HG03571 (cell line): Measurements from ENCODE around the gene FCHSD2.

Experiments
- ATAC-seq: cut with Tn5 transposase; IDR thresholded peaks from one replicate; pipeline ENCODE4 v1.9.1; 2021; ENCODE audit not compliant: unreplicated experiment

The FCHSD2 gene

GRCh38 chr11:73142128-73142377, at the start of gene FCHSD2:
TSS of gene FCHSD2 (minus strand) at chr11:73142318. CDS start at chr11:73141877, 441 bp downstream.
- ATAC-seq: no peak

- ATAC-seq: no peak
These were observed 49.0 kb upstream of the FCHSD2 start for GRCh38 chr11:73191151-73191550.

GRCh38 chr11:73190557-73190885, 48.4 kb upstream of the FCHSD2 start:
- ATAC-seq: no peak

- ATAC-seq: no peak
These were observed 47.8 kb upstream of the FCHSD2 start for GRCh38 chr11:73189723-73190556.

- peak; percentile 46 for ATAC-seq
These were observed 47.2 kb upstream of the FCHSD2 start for GRCh38 chr11:73189315-73189714.

GRCh38 chr11:73188301-73188700, 46.2 kb upstream of the FCHSD2 start:
- no peak for ATAC-seq

- ATAC-seq: no peak
These were observed 45.7 kb upstream of the FCHSD2 start for GRCh38 chr11:73187854-73188253.

DNA sequence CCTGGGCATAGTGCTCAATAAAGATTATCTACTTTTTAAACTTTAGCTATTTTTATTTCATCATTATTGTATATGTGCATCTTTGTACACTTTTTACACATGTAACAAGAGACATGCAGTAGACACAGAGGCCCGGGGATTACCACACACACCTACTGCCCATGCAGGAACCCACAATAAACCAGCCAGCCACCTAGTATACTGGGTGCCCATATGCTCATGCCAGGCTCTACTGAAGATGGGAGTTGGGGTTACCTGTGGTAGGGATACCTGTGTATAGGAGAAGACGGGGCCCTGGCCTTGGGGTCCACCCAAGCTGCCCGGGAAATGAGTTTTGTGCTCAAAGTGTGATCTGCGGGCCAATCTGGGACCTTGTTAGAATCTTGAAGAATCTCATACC, 44.8 kb upstream of the FCHSD2 start:
- no peak for ATAC-seq

GRCh38 chr11:73186294-73186850, 44.3 kb upstream of the FCHSD2 start:
- no peak for ATAC-seq

DNA sequence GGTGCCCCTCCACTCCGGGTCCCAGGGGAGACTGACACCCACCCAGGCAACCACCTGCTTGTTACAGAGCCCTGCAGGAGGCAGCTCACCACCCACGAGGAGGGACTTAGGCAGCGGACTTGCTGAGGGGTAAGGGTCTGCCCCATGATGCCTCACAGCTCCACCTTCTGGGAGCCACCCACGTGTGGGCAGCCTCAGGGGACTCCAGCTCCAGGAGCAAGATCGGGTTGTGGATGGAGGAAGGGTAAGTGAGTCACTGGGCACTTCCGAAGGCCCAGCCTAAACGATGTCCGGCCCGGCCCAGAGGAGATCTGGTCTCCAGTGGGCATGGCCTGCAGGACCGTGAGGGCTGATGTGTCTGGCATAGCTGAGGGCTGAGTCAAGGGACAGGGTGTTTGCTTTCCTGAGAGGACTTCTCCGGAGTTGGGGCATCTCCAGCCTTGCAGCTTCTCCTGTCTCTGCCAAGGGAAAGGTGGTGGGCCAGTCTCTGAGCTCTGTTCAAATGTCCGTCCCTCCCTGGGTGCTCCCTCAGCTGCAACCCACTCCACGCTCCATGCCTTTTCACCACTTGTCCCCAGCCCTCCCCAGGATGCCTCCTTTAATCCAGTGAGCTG, 43.7 kb upstream of the FCHSD2 start:
- no peak for ATAC-seq

GRCh38 chr11:73184953-73185671, 43.0 kb upstream of the FCHSD2 start:
- no peak for ATAC-seq

DNA sequence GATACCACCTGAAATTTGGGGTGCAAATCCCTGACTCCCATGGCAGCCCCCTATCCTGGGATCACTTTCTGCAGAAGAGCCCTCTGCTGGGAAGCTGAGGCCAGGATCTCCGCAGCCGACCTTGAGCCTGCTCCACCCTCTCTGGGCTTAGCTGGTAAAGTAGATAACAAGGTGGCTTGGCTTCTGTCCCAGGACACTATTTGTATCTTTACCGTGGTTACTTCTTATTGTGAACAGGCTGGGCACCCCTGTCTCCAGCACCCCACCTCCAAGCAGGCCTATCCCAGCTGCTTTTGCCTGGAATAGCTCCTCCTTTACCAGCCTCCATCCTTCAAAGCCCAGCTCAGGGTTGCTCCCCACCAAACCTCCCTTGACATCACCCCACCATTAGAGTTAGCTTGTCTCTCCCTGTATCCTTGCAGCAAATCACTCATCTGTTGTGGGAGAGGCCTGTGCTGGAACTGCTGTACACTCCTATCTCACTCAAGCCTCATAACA, 40.8 kb upstream of the FCHSD2 start:
- no peak for ATAC-seq

GRCh38 chr11:73178681-73179080, 36.6 kb upstream of the FCHSD2 start:
- no peak for ATAC-seq

DNA sequence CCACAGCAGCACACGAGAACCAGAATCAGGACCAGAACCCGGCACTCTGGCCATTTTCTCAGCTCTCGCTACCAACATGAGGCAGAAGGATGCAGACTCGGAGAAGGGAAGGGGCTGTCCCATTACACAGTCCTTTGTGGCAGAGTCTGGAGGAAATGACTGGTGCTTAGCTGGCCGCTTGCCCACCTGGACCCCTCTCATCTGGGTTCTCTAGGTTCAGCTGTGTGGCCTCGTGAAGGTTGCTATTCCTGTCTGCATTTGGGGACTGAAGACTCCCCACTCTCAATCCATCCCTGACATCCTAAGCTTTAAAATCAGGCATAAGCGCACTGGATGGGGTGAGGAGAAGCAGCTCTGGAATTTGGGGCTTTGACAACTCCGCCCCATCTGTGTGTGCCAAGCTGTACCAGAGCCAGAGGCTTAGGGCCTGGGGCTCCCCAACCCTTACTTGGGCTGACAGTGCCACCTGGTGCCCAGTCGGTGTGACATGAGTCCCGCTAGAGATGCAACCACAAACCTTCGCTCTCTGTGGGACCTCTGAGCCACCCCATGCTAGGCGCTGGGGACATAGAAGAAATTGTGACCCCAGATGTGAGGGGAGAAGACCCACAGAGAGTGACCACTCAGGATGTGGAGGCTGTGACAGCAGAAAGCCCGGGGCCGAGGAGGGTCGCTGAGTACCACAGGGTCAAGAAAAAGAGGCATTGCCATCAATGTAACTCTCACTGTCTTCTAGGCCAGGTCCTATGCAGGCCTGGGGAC, 35.8 kb upstream of the FCHSD2 start:
- peak; percentile 61 for ATAC-seq

DNA sequence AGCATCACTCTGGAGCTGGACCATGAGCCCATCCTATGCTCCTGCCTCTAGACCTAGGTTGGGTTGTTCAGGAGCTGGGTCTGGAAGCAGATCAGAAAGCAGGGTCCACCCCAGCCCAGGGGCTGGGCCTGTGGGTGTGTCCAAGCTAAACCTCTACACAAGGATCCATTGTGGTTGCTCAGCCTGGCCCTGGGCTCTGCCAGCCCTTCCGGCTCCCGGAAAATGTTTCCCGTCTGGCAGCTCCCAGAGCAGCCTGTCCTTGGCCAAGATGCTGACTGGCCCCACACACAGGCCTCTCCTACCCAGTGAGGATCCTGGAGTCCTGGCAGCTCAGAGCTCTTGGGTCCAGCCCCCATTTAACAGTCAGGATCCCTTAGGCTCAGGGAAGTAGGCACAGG, 35.3 kb upstream of the FCHSD2 start:
- ATAC-seq: no peak

GRCh38 chr11:73176874-73177155, 34.7 kb upstream of the FCHSD2 start:
- no peak for ATAC-seq

DNA sequence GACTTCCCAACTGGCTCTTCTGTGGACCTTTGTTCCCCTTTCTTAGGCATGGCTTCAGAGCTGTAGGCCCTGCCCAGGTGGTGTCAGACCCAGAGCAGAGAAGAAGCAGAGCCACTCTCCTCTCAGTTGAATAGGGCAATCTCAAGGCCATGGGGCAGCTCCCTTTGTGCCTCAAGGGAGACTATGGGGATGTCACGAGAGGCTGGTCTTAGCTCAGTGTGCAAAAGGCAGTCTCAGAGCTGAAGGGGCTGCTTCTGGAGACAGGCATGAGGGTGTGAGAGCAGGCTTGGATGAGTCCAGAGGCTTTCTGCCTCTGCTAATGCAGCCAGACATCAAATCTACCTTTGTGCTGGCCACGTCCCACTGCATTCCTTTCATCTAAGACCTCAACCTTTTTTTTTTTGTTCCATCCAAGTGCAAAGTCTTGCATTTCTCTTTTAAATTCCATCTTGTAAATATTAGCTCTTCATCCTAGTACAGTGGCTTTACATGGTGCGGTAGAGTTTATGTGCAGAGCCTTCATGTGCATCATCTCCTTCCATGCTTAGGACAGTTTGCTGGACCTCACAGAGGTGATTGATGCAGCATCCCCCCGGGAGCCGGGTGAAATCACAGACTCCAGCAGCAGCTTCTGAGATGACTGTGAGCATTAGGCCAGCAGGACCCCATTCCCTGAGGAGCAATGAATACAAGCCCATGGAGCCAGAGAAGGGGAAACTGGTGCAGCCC, 34.2 kb upstream of the FCHSD2 start:
- no peak for ATAC-seq

- no peak for ATAC-seq
These were observed 33.5 kb upstream of the FCHSD2 start for GRCh38 chr11:73175551-73176144.

- ATAC-seq: no peak
These were observed 32.3 kb upstream of the FCHSD2 start for GRCh38 chr11:73174495-73174791.

GRCh38 chr11:73173755-73174494, 31.8 kb upstream of the FCHSD2 start:
- no peak for ATAC-seq
